Heart right ventricle (tissue), 16 donors: ENCODE results near the gene PPM1G. TPM values are rescaled to one million over a fixed set of nuclear protein-coding genes. Genes with fewer than 3 reads are reported as not detected.

Experiments
- ATAC-seq, 8 donors: fragments of 200-7000 bp; cut with Tn5 transposase; one replicate each; pipeline ENCODE4 v1.9.1; 2020; ENCODE audit warnings: mild to moderate bottlenecking in 8 of 8, moderate library complexity in 8 of 8, moderate number of reproducible peaks in 1 of 8
- DNase-seq, 2 donors: peaks; one replicate each; pipeline ENCODE4 v3.0.0-alpha.2; 2020
- H3K27ac ChIP-seq, 10 donors: fragments of 200-600 bp; sonication (generic) in 2 of 10; one replicate each; pipeline versions ENCODE4 v1.5.0 to v1.8.0; 2020 to 2022; ENCODE audit warnings: mild to moderate bottlenecking in 3 of 10
- H3K27me3 ChIP-seq, 7 donors: fragments of 200-600 bp; one replicate each; pipeline ENCODE4 v1.8.0; 2021 to 2022; ENCODE audit warnings: mild to moderate bottlenecking in 2 of 7
- H3K36me3 ChIP-seq, 9 donors: fragments of 200-600 bp; sonication (generic) in 1 of 9; one replicate each; pipeline versions ENCODE4 v1.5.0 to v1.8.0; 2020 to 2022; ENCODE audit warnings: mild to moderate bottlenecking in 2 of 9
- H3K4me1 ChIP-seq, 9 donors: fragments of 200-600 bp; sonication (generic) in 1 of 9; one replicate each; pipeline versions ENCODE4 v1.5.0 to v1.8.0; 2020 to 2022; ENCODE audit warnings: mild to moderate bottlenecking in 4 of 9
- H3K4me3 ChIP-seq, 10 donors: fragments of 200-600 bp; sonication (generic) in 2 of 10; one replicate each; pipeline versions ENCODE4 v1.5.0 to v1.8.0; 2020 to 2022; ENCODE audit warnings: mild to moderate bottlenecking in 7 of 10, moderate library complexity in 2 of 10
- H3K9me3 ChIP-seq, 11 donors: fragments of 200-600 bp in 10 of 11; sonication (generic) in 2 of 11; one replicate each; pipeline versions ENCODE4 v1.5.0 to v1.8.0; 2013 to 2022; ENCODE audit warnings: mild to moderate bottlenecking in 2 of 11, control low read depth in 1 of 11, moderate library complexity in 1 of 11
- CTCF ChIP-seq, 9 donors: fragments of 200-600 bp; sonication (generic) in 2 of 9; IDR thresholded peaks; one replicate each; pipeline versions ENCODE4 v1.5.0 to v1.8.0; 2021 to 2022; ENCODE audit warnings: antibody characterized with exemption in 9 of 9, mild to moderate bottlenecking in 5 of 9, moderate library complexity in 1 of 9
- WGBS, 2 donors: extraction: QIAGEN DNeasy Blood & Tissue Kit; methylation state at CpG; one replicate each; pipeline ENCODE4 v1.1.7; 2013; ENCODE audit warnings: inconsistent platforms in 1 of 2; 5-methylcytosine and 5-hydroxymethylcytosine counted together
- intact Hi-C, 10 donors: fragments of 100-400 bp; cut with DNase I; formaldehyde crosslinking; loops; one replicate each; pipeline versions ENCODE4 v1.11.1 to v1.14.2; 2022
- polyA plus RNA-seq, 2 donors: library from polyadenylated mRNA; stranded (reverse); fragments of 200-250 nt; gene quantifications; one replicate each; pipeline ENCODE4 v1.2.3, GENCODE V29; 2013
- total RNA-seq, 10 donors: library from RNA; stranded (reverse); fragmentation: NEBNext Ultra II Directional in 3 of 10; extraction: Animal tissue kit (Norgen Biotek cat#: 25700) in 3 of 10; gene quantifications; one replicate each; pipeline versions ENCODE4 v1.2.1 to v1.2.4, GENCODE V29; 2021 to 2023
- donor health status: Arrhythmogenic right ventricular cardiomyopathy.
- donor health status: ischemic (EF 13 %, LVEDD 7.1; RV severe dilation, severe dysfunction).
- donor health status: healthy with polysubstance abuse.
- donor health status: DM: no; HTN: yes; CAD: no.
- donor health status: DM: no; HTN: no; CAD: no.
- donor health status: ischemic (EF 25% LVEDD 6.9; RV normal size, moderate dysfunction).
- donor health status: ischemic (EF 25% LVEDD 5.7; RV mildly dilated, moderate dysfunction).
- donor health status: healthy.
- donor health status: DM: yes; HTN: yes; CAD: no.
- donor health status: Ischemic cardiomyopathy.
- donor health status: ischemic (EF 35%, LVEDD 5.7; RV mildly dilated, moderate dysfunction).
- donor health status: nonischemic (EF 11% LVEDD 7.7; RV severe dilation, severe dysfunction).
- donor health status: DM: yes; HTN: yes; CAD: no.
- donor health status: PGD.
- donor health status: ischemic (EF 29% LVEDD 5.4; RV normal size, mild dysfunction).
- donor health status: nonischemic (EF 23%, LVEDD 6.1; RV moderate dilation, normal function).

Gene PPM1G
- total and polyA plus RNA-seq, 12 donors: 28.4 to 72.6 (median 33.8) TPM

GRCh38 chr2:27381577-27382181, 27.7 kb downstream of the PPM1G start:
- intact Hi-C loops: loop anchor here in 2 of 10 donors (2.0 kb wide), 1 partner anchor 27 kb away; the partner anchor contains the start of gene PPM1G (in 2 of the 2)
- Histone ChIP-seq H3K9me3 (no peaks in the 10 kb centered on the region), H3K36me3 (peaks cover 0 to 79% (median 47%) of the 10 kb centered on the region in 9 donors), H3K27me3 (no peaks in the 10 kb centered on the region), H3K27ac (peak overlapping the region in 8 of 10 donors; percentile 61 to 93 (median 88)), H3K4me3 (peak overlapping the region in 3 of 10 donors; percentile 63 to 72 (median 64)), H3K4me1 (peaks cover 5 to 37% (median 17%) of the 10 kb centered on the region in 9 donors)
- ATAC-seq (no peak), DNase-seq (no peak)
- no peak for TF ChIP-seq CTCF (IDR thresholded peaks at IDR 0.05)
- 88 to 90% methylated on average over 10 of the region's 10 CpGs for WGBS, 2 donors

GRCh38 chr2:27380626-27381545, 28.5 kb downstream of the PPM1G start, which contains the start of gene ZNF513:
Gene ZNF513, minus strand, starts transcription at chr2:27380734. Its CDS starts 208 bp downstream, at chr2:27380526.
- peak; percentile 97 to 98 for DNase-seq
- intact Hi-C loops: loop anchor here in 2 of 10 donors (1.0 to 2.0 kb wide), 2 partner anchors 28 to 47 kb away; partner anchors contain the start of genes PPM1G (in 2 of the 2) and NRBP1 (in 1 of the 2)
- Histone ChIP-seq H3K4me3 (peak within 1 kb of the TSS; percentile 29 to 72 (median 64)), H3K27ac (peak within 1 kb of the TSS; percentile 61 to 93 (median 88)), H3K4me1 (peaks cover 5 to 33% (median 17%) of the 10 kb centered on the region in 9 donors), H3K9me3 (no peaks in the 10 kb centered on the region), H3K36me3 (peaks cover 0 to 79% (median 51%) of the 10 kb centered on the region in 9 donors), H3K27me3 (no peaks in the 10 kb centered on the region)
- 10 to 12% methylated on average over 65 to 67 of the region's 67 CpGs for WGBS, 2 donors
- peak; percentile 88 to 96 (median 96) for ATAC-seq
- no peak for TF ChIP-seq CTCF (IDR thresholded peaks at IDR 0.05)

GRCh38 chr2:27379836-27380625, 29.4 kb downstream of the PPM1G start:
- Histone ChIP-seq H3K36me3 (peaks cover 0 to 79% (median 52%) of the 10 kb centered on the region in 9 donors), H3K9me3 (no peaks in the 10 kb centered on the region), H3K4me1 (peaks cover 5 to 33% (median 17%) of the 10 kb centered on the region in 9 donors), H3K27me3 (no peaks in the 10 kb centered on the region), H3K4me3 (peak overlapping the region; percentile 29 to 72 (median 64)), H3K27ac (peak overlapping the region; percentile 61 to 93 (median 88))
- intact Hi-C loops: loop anchor here in 3 of 10 donors (1.0 to 10.0 kb wide), 3 partner anchors 29 to 605 kb away; partner anchors contain the start of genes PPM1G (in 2 of the 3) and NRBP1 (in 1 of the 3)
- TF ChIP-seq CTCF (IDR thresholded peaks at IDR 0.05): no peak
- 1% methylated on average over 35 of the region's 35 CpGs for WGBS, 2 donors
- peak; percentile 74 to 80 for DNase-seq
- peak in 5 of 8 donors; percentile 7 to 47 (median 13) for ATAC-seq
